GM12878 (cell line): ENCODE results near the gene FBXO4. TPM values are rescaled to one million over a fixed set of nuclear protein-coding genes. Genes with fewer than 3 reads are reported as not detected.

Experiments used
- ATAC-seq: fragments of 200-7000 bp; cut with Tn5 transposase; 3 replicates; pipeline ENCODE4 v1.9.1; 2020; ENCODE audit warnings: mild to moderate bottlenecking, moderate library complexity
- BruUV-seq: library from RNA; stranded (reverse); fragments of 400-500 nt; replicated peaks from 2 replicates; lab custom pipeline; 2021; lab: Mats Ljungman, UMichigan
- CTCF ChIA-PET: fragments of 300-600 bp; sonication (Branson Sonifier 250); formaldehyde crosslinking; extraction: SDS; loops from one replicate; lab custom pipeline; 2021; ENCODE audit warnings: inconsistent platforms; lab: Yijun Ruan, JAX
- POLR2A ChIA-PET: fragments of 350-600 bp; formaldehyde crosslinking; extraction: SDS; loops from one replicate; lab custom pipeline; 2021; ENCODE audit warnings: inconsistent platforms; lab: Charles Lee
- RAD21 ChIA-PET: fragments of 300-600 bp; sonication (Branson Sonifier 250); formaldehyde crosslinking; loops from one replicate; lab custom pipeline; 2023; ENCODE audit warnings: antibody characterized with exemption; ENCODE audit not compliant: unreplicated experiment; lab: Charles Lee
- SMC1A ChIA-PET: fragments of 300-600 bp; sonication (Branson Sonifier 250); formaldehyde crosslinking; loops from one replicate; lab custom pipeline; 2023; ENCODE audit not compliant: unreplicated experiment, uncharacterized antibody; lab: Charles Lee
- DNase-seq: peaks from one replicate; pipeline ENCODE4 v3.0.0-alpha.2; 2011; ENCODE audit warnings: low read depth, low spot score
- FAIRE-seq: peaks from 3 replicates; lab custom pipeline; 2011; peaks lifted over from hg19 to GRCh38; lab: Jason Lieb, UNC
- H2AFZ ChIP-seq: 2 replicates; pipeline ENCODE4 v1.6.0; 2011; ENCODE audit warnings: low read depth, low read length, control low read depth; ENCODE audit not compliant: control insufficient read depth
- H3K27ac ChIP-seq: 2 replicates; pipeline ENCODE4 v1.5.1; 2011; ENCODE audit warnings: control low read depth; ENCODE audit not compliant: control insufficient read depth, insufficient read depth
- H3K27me3 ChIP-seq, 2 experiments: replicated peaks in 1 of 2; 2 replicates each; pipeline versions ENCODE4 v1.6.0 to v1.6.1; 2011; ENCODE audit warnings: low read length in 1 of 2; ENCODE audit not compliant: control insufficient read depth in 2 of 2, insufficient read depth in 2 of 2
- H3K36me3 ChIP-seq, 2 experiments: 2 replicates each; pipeline ENCODE4 v1.5.1; 2011; ENCODE audit warnings: low read length in 1 of 2; ENCODE audit not compliant: control insufficient read depth in 2 of 2, insufficient read depth in 2 of 2
- H3K4me1 ChIP-seq: 2 replicates; pipeline ENCODE4 v1.6.1; 2011; ENCODE audit warnings: mild to moderate bottlenecking, low read length, moderate library complexity, mixed read lengths; ENCODE audit not compliant: control insufficient read depth, insufficient read depth
- H3K4me2 ChIP-seq: 2 replicates; pipeline ENCODE4 v1.6.0; 2011; ENCODE audit warnings: control low read depth; ENCODE audit not compliant: control insufficient read depth, insufficient read depth
- H3K4me3 ChIP-seq: fragments of 200-600 bp; sonication (generic); 2 replicates; pipeline ENCODE4 v1.5.1; 2016
- H3K79me2 ChIP-seq: 2 replicates; pipeline ENCODE4 v1.6.0; 2011; ENCODE audit warnings: low read length; ENCODE audit not compliant: control insufficient read depth, insufficient read depth
- H3K9ac ChIP-seq: 2 replicates; pipeline ENCODE4 v1.8.0; 2011; ENCODE audit warnings: low read length, control low read depth, mixed read lengths; ENCODE audit not compliant: control insufficient read depth, insufficient read depth
- H3K9me3 ChIP-seq: replicated peaks from 3 replicates; pipeline ENCODE4 v1.5.1; 2011; ENCODE audit warnings: mild to moderate bottlenecking, low read length; ENCODE audit not compliant: control insufficient read depth, insufficient read depth
- H4K20me1 ChIP-seq: 2 replicates; pipeline ENCODE4 v1.6.0; 2011; ENCODE audit not compliant: control insufficient read depth, insufficient read depth
- BACH1 ChIP-seq: fragments of 450-650 bp; IDR thresholded peaks from 2 replicates; pipeline ENCODE4 v1.6.1; 2017; ENCODE audit warnings: mild to moderate bottlenecking, borderline replicate concordance
- MLLT1 ChIP-seq: fragments of 450-650 bp; IDR thresholded peaks from 2 replicates; pipeline ENCODE4 v1.6.1; 2016; ENCODE audit warnings: mild to moderate bottlenecking
- ZBTB11 ChIP-seq: fragments of 450-650 bp; formaldehyde crosslinking; IDR thresholded peaks from 2 replicates; pipeline ENCODE4 v1.5.0; 2022; ENCODE audit warnings: mild to moderate bottlenecking, missing genetic modification characterization
- WGBS: methylation state at CpG from one replicate; pipeline ENCODE4 v1.1.6; 2016; ENCODE audit warnings: low lambda C conversion rate; ENCODE audit not compliant: insufficient replicate concordance, insufficient coverage; ENCODE audit errors: missing lambda C conversion rate; 5-methylcytosine and 5-hydroxymethylcytosine counted together
- in situ Hi-C: fragments of 300-500 bp; cut with MboI; formaldehyde crosslinking; loops from 9 replicates; pipeline ENCODE4 v1.14.3; 2018; ENCODE audit warnings: mixed read lengths
- intact Hi-C: fragments of 100-400 bp; cut with micrococcal nuclease; formaldehyde crosslinking; loops from one replicate; pipeline ENCODE4 v1.14.2; 2022; ENCODE audit not compliant: unreplicated experiment
- polyA plus RNA-seq, 11 experiments: library from polyadenylated mRNA; depleted of rRNA in 4 of 11; unstranded in 6 of 11; stranded (reverse) in 5 of 11; fragments of >200 nt; fragmentation: Nextera tagmentation in 4 of 11; fragmentation: Illumina TruSeq in 1 of 11; extraction: Ambion mirVana in 4 of 11; extraction: Trizol in 1 of 11; gene quantifications; 1 replicate in 1 of 11; 2 replicates in 10 of 11; pipeline versions ENCODE4 v1.2.1 to v1.2.3, GENCODE V29; 2011 to 2016; ENCODE audit warnings: inconsistent platforms in 2 of 11, missing spikeins in 2 of 11, low read depth in 1 of 11
- total RNA-seq, 4 experiments: library from RNA; depleted of rRNA in 3 of 4; stranded (reverse); fragments of >200 nt in 3 of 4; fragmentation: Illumina TruSeq in 1 of 4; extraction: Trizol in 1 of 4; gene quantifications; 2 replicates each; pipeline versions ENCODE4 v1.2.1 to v1.2.3, GENCODE V29; 2013 to 2021

FBXO4 gene
- total and polyA plus RNA-seq, 10 of the 15 experiments (the other 5 are each of a cell fraction or from before 2014, with no cell fraction given): 7.2 to 30.5 (median 19.6) TPM

GRCh38 chr5:41906151-41906550, 18.9 kb upstream of the FBXO4 start:
- Histone ChIP-seq H3K9ac (no peak overlapping the region), H3K27ac (no peak overlapping the region), H3K79me2 (peaks cover 29% of the 10 kb centered on the region), H3K27me3 (no peaks in the 10 kb centered on the region), H3K9me3 (no peaks in the 10 kb centered on the region), H3K36me3 (peaks cover 2 to 7% of the 10 kb centered on the region in 2 experiments; a peak in 3 of 4 replicates), H2AFZ (no peak overlapping the region), H3K4me2 (peak overlapping the region; percentile 69), H3K4me3 (peak overlapping the region; percentile 33; the same call in 1 of the 2 replicates), H4K20me1 (no peaks in the 10 kb centered on the region), H3K4me1 (peaks cover 5% of the 10 kb centered on the region)
- ATAC-seq: no peak
- ChIA-PET RAD21 (interaction anchor here (0.8 kb wide), 1 partner anchor 50 kb away, joined by 3 read pairs; no protein-coding TSS in a partner anchor), SMC1A (interaction anchor here (2.9 kb wide), 1 partner anchor 40 kb away, joined by 16 read pairs; no protein-coding TSS in a partner anchor), CTCF (no interaction called here), POLR2A (no interaction called here)
- no peak for DNase-seq
- WGBS: 100% methylated on average over 2 of the region's 2 CpGs
- FAIRE-seq: no peak
- no peak for TF ChIP-seq ZBTB11 (CRISPR knock-in tag)
- TF ChIP-seq BACH1: no peak
- no peak for TF ChIP-seq MLLT1
- in situ Hi-C loops: loop anchor here (25.0 kb wide), 1 partner anchor 1706 kb away; the partner anchor contains the start of gene NNT
- intact Hi-C loops: no loop called here
- no TSS peak for BruUV-seq
